Measurements from ENCODE around the gene PCDH17. TPM values are rescaled to one million over a fixed set of nuclear protein-coding genes. Genes with fewer than 3 reads are reported as not detected.

Gene PCDH17
- total and polyA plus RNA-seq, 10 of the 15 experiments (the other 5 are each of a cell fraction or from before 2014, with no cell fraction given) = under 0.01 to 0.58 (median 0.07) TPM; not detected in 6

- TF ChIP-seq MEF2B (IDR thresholded peaks at IDR 0.05; ENCODE audit: partially characterized antibody, poor library complexity, severe bottlenecking) (no peak), TCF7 (IDR thresholded peaks at IDR 0.05; ENCODE audit: borderline replicate concordance) (no peak), NRF1 (conservative IDR thresholded peaks at IDR 0.05; ENCODE audit: low read depth, low read length) (no peak), BCL3 (IDR thresholded peaks at IDR 0.05; ENCODE audit: borderline replicate concordance, insufficient read depth, low read depth, low read length, poor library complexity, severe bottlenecking) (no peak)
Observed at GRCh38 chr13:57630661-57631595, 616 bp upstream of the PCDH17 start (continued).

- ChIA-PET CTCF (interaction anchor here (0.8 to 0.9 kb wide), 2 partner anchors 10 to 24 kb away, joined by 3 to 5 read pairs; no protein-coding TSS in a partner anchor), SMC1A (ENCODE audit: uncharacterized antibody, unreplicated experiment) (interaction anchor here (0.9 kb wide), 1 partner anchor 66 kb away, joined by 3 read pairs; no protein-coding TSS in a partner anchor), POLR2A (no interaction called here), RAD21 (ENCODE audit: unreplicated experiment) (no interaction called here)
- peaks cover 0 to 8% of the 10 kb centered on the region in 2 experiments; a peak in 2 of 4 replicates for H3K27me3 ChIP-seq (replicated peaks in 1 of 2; ENCODE audit: control insufficient read depth in 2 of 2, insufficient read depth in 2 of 2, low read length in 1 of 2)
- intact Hi-C loops (cut with micrococcal nuclease; ENCODE audit: unreplicated experiment) (no loop called here), in situ Hi-C loops (cut with MboI) (loop anchor here (5.0 to 25.0 kb wide), 2 partner anchors 1330 to 1685 kb away; no protein-coding TSS in a partner anchor)
- no peak overlapping the region for H3K9ac ChIP-seq (ENCODE audit: control insufficient read depth, insufficient read depth, low read length)
- ATAC-seq = no peak
- H2AFZ ChIP-seq (ENCODE audit: control insufficient read depth, low read depth, low read length) = no peak overlapping the region
- H3K27ac ChIP-seq (ENCODE audit: control insufficient read depth, insufficient read depth) = no peak overlapping the region
- no peak overlapping the region for H3K4me2 ChIP-seq (ENCODE audit: control insufficient read depth, insufficient read depth)
- peaks cover 2% of the 10 kb centered on the region; the same call in 1 of the 3 replicates for H3K9me3 ChIP-seq (replicated peaks; ENCODE audit: control insufficient read depth, insufficient read depth, low read length)
- H4K20me1 ChIP-seq (ENCODE audit: control insufficient read depth, insufficient read depth) = no peaks in the 10 kb centered on the region
- FAIRE-seq = no peak
- no peak overlapping the region for H3K4me3 ChIP-seq
- no peak for DNase-seq (ENCODE audit: low read depth, low spot score)
- no peaks in the 10 kb centered on the region for H3K36me3 ChIP-seq (ENCODE audit: control insufficient read depth in 2 of 2, insufficient read depth in 2 of 2, low read length in 1 of 2)
- no peaks in the 10 kb centered on the region for H3K79me2 ChIP-seq (ENCODE audit: control insufficient read depth, insufficient read depth, low read length)
- 72% methylated on average over 66 of the region's 70 CpGs for WGBS (ENCODE audit: insufficient coverage, insufficient replicate concordance, low lambda C conversion rate, missing lambda C conversion rate)
- BruUV-seq (replicated peaks) = no TSS peak
- no peaks in the 10 kb centered on the region for H3K4me1 ChIP-seq (ENCODE audit: control insufficient read depth, insufficient read depth, low read length)
- TF ChIP-seq FOXM1 (IDR thresholded peaks at IDR 0.05; ENCODE audit: low read depth, low read length) (no peak), PRDM15 (CRISPR knock-in tag; IDR thresholded peaks at IDR 0.05) (no peak), SMAD1 (IDR thresholded peaks at IDR 0.05; ENCODE audit: low read depth, partially characterized antibody) (no peak), SUZ12 (IDR thresholded peaks at IDR 0.05; ENCODE audit: unreplicated experiment) (no peak), MTA3 (IDR thresholded peaks at IDR 0.05; ENCODE audit: borderline replicate concordance, low read length) (no peak), RAD51 (IDR thresholded peaks at IDR 0.05) (no peak), CTCF (IDR thresholded peaks at IDR 0.05 in 2 of 3, conservative IDR thresholded peaks at IDR 0.05 in 1 of 3; ENCODE audit: control insufficient read depth in 2 of 3, extremely low read depth in 1 of 3, insufficient read depth in 1 of 3, low read depth in 3 of 3, low read length in 3 of 3) (no peak)
Observed at GRCh38 chr13:57632276-57633140, 964 bp downstream of the PCDH17 start.

All from GM12878 (cell line).